G401 (cell line): ENCODE measurements around the gene ANP32A. TPM values are rescaled to one million over a fixed set of nuclear protein-coding genes. Genes with fewer than 3 reads are reported as not detected.
"Not testable (repeated sequence)": the region's sequence is repeated elsewhere in the genome, so short reads cannot be mapped to it uniquely, and the experiment has no call there.

ENCODE experiments used
- DNase-seq: peaks from one replicate; pipeline ENCODE4 v3.0.0-alpha.2; 2015; ENCODE audit warnings: low spot score
- in situ Hi-C: cut with HindIII; loops from 2 replicates; pipeline ENCODE4 v1.10.0; 2016; ENCODE audit warnings: low sequenced_read_pairs, mixed read lengths
- total RNA-seq: library from RNA; depleted of rRNA; stranded (reverse); fragments of >200 nt; shearing (Covaris generic); gene quantifications from 2 replicates; pipeline ENCODE4 v1.2.3, GENCODE V29; 2014

Gene ANP32A
- total RNA-seq, 1 experiment from 2014 or later, result 124 TPM

GRCh38 chr15:68767833-68768232, 52.9 kb downstream of the ANP32A start:
- in situ Hi-C loops, result no loop called here
- DNase-seq, result no peak

GRCh38 chr15:68765602-68766368, 54.9 kb downstream of the ANP32A start:
- in situ Hi-C loops, result no loop called here
- no peak for DNase-seq

- in situ Hi-C loops, result no loop called here
- no peak for DNase-seq
These were observed 56.6 kb downstream of the ANP32A start for GRCh38 chr15:68764090-68764489.

DNA sequence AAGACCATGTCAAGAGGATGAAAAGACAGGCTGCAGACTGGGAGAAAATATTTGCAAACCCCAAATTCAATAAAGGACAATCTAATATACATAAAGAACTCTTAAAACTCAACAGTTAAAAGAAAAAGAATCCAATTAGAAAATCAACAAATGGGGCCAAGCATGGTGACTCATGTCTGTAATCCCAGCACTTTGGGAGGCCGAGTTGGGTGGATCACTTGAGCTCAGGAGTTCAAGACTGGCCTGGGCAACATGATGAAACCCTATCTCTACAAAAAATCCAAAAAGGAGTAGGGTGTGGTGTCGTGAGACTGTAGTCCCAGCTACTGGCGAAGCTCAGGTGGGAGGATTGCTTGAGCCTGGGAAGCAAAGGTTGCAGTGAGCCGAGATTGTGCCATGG, 57.6 kb downstream of the ANP32A start:
- no peak for DNase-seq
- in situ Hi-C loops, result no loop called here

DNA sequence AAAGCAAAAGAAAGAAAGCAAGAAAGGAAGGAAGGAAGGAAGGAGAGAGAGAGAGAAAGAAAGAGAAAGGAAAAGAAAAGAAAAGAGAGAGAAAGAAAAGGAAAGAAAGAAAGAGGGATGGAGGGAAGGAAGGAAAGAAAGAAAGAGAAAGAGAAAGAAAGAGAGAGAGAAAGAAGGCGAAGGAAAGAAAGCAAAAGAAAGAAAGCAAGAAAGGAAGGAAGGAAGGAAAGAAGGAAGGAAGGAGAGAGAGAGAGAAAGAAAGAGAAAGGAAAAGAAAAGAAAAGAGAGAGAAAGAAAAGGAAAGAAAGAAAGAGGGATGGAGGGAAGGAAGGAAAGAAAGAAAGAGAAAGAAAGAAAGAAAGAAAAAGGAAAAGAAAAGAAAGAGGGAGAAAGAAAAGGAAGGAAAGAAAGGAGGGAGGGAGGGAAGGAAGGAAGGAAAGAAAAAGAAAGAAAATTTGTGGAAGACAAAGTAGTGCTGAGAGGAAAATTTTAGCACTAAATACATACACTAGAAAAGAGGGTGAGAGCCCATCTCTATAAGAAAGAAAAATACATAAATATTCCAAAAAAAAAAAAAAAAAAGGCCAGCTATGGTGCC, 60.6 kb downstream of the ANP32A start:
- DNase-seq, in situ Hi-C loops: not testable (repeated sequence)

DNA sequence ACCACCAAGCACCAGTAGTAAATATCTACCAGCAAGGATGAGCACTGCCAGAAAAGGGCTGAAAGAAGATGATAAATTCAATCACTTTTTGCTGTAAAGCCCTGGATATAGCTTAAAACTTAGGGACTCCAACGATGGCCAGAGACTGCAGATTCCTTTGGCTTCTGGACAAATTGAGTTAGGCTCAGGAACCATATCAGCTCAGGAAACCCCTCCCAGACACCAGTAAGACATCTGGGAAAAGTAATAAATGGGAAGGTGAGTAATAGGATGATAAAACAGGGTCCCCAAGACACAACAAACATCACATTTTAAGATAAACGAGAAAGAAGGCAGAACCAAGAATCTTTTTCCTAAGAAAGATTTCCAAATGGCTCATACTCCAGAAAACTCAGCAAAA, 65.0 kb downstream of the ANP32A start:
- no peak for DNase-seq
- in situ Hi-C loops, result no loop called here

GRCh38 chr15:68751622-68752021, 69.1 kb downstream of the ANP32A start:
- in situ Hi-C loops, result no loop called here

DNA sequence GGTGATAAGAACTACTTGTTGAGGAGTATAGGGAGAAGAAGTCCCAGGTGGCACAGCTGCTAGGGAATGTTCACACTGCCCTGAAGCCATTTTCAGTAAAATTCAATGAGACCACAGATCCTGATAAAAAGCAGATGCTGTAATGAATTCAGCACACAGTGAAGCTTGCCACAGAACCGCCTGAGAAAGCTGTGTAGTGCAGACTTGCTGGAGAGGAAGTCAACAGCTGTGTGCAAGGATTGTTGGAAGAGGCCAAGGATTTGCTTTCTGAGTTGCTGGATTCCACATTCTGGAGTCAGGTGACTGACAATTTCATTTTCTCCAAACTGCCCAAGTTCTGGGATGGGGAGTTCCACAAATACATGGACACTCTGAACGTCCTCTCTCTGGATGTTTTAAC, 70.9 kb downstream of the ANP32A start:
- DNase-seq, result no peak
- in situ Hi-C loops, result no loop called here

More at GRCh38 chr15:68751622-68752021, 69.1 kb downstream of the ANP32A start:
- no peak for DNase-seq

- in situ Hi-C loops, result no loop called here
- DNase-seq, result no peak
These were observed 71.3 kb downstream of the ANP32A start for GRCh38 chr15:68749365-68749764.

DNA sequence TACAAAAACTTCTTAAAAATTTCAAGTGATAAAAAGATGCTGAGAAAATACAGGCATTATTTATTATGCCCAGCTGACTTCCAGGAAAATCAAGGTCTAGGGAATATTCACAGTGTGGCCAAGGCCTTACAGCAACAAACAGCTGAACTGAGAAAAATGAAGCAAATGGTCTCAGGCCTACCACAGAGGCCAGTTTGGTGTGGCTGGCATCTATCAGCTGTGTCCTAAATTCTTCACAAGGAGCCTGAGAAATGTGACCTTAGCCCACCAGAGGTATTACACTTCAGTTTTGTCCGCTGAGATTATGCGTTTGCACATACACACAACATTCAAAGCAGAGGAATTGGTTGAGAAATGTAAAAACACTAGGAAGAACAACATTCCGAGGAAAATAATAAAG, 77.4 kb downstream of the ANP32A start:
- in situ Hi-C loops, result no loop called here
- DNase-seq, result no peak

- DNase-seq, result no peak
- in situ Hi-C loops, result no loop called here
These were observed 81.2 kb downstream of the ANP32A start for GRCh38 chr15:68739390-68740080.

DNA sequence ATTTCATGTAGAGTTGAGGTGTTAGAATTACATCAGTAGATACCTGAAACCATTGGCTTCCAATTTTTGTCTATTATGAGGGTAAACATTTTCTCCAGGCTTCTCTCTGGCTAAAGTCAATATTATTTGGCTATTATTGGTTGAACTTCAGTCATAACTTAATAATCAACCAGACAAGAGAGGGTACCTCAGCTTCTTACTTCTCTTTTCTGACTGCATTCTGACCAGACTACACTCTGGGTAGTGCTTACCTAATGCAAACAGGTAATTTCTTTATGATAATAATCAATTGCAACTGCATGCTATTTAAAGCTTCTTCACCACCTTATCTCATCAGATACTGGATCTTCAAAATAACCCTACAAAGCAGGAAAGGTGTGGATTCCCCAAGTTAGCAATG, 85.1 kb downstream of the ANP32A start:
- in situ Hi-C loops, result no loop called here
- no peak for DNase-seq

GRCh38 chr15:68734881-68735280, 85.8 kb downstream of the ANP32A start:
- DNase-seq, result no peak
- in situ Hi-C loops, result no loop called here

DNA sequence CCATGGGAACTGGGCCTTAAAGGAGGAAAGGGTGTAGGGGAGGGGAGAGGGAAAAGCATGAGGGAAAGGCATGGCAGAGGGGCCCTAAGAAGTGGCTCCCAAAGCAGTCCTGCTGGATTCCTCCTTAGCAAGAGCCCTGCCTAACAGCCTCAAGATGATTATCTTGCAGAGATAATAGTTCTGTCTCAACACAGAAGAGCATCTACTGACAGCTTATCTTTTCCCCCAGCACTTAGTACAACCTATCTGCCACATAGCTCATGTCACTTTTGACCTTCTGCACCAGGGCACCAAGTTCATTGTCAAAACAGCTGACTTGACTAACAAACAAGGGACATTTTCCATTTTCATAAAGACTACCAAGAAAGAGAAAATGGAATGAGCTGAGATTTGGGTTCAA, 86.3 kb downstream of the ANP32A start:
- no peak for DNase-seq
- in situ Hi-C loops, result no loop called here

DNA sequence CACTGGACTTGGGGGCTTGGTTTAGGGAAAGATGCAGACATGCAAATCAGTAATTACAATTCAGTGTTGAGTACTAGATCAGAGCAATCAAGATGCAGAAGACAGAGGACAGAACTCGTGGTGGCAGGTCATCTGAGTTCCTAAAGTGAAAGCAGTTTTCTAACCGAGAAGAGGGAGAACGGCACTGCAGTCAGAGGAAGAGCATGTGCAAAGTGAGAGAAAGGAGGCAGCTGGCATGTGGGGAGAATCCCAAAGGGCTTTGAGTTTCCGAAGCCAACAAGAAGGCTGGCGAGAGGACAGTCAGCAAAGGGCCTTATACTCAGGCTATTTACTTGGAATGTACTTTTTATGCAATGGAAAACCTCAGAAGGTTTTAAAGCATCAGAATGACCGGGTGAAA, 87.0 kb downstream of the ANP32A start:
- in situ Hi-C loops, result no loop called here
- peak; percentile 28 for DNase-seq

- in situ Hi-C loops, result no loop called here
- peak; percentile 53 for DNase-seq
These were observed 88.2 kb downstream of the ANP32A start for GRCh38 chr15:68732451-68732850.

DNA sequence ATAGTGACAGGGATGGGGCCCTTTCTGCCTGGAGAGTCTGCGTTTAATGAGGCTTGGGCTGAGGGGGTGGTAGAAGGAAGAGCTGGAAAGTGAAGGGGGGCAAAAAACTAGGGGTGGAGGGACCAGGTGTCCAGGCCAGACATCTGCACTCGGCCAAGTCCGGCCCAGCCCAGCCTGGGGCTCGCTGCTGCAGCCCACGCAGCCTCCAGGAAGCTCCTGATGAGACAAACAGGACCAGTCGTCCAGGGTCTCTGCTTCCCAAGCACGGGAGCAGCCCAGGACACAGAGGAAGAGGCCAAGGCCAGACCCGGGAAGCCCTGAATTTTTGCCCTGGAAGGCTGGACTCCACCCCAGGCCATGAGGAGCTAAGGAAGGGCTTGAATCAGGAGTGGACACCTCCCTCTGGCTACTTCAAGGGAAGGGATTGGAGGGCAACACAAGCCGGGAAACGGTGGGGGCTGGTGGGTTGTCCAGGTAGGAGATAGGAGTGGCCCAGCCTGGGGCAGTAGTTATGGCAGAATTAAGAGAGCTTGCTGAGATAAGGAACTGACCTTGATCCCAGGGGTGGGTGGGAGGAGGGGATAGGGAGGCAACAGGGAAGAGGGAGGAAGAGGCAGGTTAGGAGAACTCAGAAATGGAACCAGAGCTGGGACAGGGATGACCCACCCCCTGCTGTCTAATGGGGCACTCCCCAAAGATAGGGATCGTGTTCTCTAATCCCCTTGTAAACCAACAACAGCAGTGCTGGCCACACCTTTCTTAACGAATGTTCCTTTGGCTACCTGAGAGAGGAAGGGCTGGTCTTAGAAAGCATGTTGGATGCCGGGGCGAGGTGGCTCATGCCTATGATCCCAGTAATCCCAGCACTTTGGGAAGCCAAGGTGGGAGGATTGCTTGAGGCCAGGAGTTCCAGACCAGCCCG, 89.5 kb downstream of the ANP32A start:
- in situ Hi-C loops, result no loop called here
- DNase-seq, result no peak

GRCh38 chr15:68730471-68730919, 90.2 kb downstream of the ANP32A start:
- peak; percentile 74 for DNase-seq

GRCh38 chr15:68729789-68730411, 90.8 kb downstream of the ANP32A start:
- peak; percentile 97 for DNase-seq
- in situ Hi-C loops, result no loop called here

More at GRCh38 chr15:68730471-68730919, 90.2 kb downstream of the ANP32A start:
- in situ Hi-C loops, result no loop called here
